ENCODE measurements around the gene ZFAND3.

DNA sequence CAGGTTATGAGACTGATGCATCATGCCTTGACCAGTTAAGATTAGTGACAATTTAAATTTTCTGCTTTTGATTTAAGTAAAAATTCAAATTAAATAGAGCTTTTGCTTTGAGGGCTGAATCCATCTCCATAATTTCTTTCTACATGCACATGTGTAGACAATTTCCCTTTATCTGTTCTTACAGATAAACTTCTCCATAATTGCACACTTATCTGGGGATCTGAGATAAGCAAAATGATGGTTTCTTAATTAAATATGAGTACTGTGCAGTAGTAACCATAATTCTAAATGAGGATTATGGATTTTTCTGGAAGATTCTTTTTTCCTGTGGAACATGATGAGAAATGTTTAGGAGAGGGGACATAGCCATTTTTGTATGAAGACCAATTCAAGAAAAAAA lies 44.7 kb downstream of the ZFAND3 start:
- TF ChIP-seq EZH2 (IDR thresholded peaks at IDR 0.05; ENCODE audit: borderline replicate concordance, low read depth, low read length, severe bottlenecking), result no peak
- TF ChIP-seq, protein P1, sequence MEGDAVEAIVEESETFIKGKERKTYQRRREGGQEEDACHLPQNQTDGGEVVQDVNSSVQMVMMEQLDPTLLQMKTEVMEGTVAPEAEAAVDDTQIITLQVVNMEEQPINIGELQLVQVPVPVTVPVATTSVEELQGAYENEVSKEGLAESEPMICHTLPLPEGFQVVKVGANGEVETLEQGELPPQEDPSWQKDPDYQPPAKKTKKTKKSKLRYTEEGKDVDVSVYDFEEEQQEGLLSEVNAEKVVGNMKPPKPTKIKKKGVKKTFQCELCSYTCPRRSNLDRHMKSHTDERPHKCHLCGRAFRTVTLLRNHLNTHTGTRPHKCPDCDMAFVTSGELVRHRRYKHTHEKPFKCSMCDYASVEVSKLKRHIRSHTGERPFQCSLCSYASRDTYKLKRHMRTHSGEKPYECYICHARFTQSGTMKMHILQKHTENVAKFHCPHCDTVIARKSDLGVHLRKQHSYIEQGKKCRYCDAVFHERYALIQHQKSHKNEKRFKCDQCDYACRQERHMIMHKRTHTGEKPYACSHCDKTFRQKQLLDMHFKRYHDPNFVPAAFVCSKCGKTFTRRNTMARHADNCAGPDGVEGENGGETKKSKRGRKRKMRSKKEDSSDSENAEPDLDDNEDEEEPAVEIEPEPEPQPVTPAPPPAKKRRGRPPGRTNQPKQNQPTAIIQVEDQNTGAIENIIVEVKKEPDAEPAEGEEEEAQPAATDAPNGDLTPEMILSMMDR (IDR thresholded peaks at IDR 0.05; ENCODE audit: borderline replicate concordance, extremely low read depth, low read length, poor library complexity, severe bottlenecking), result no peak
